K562 (cell line): ENCODE data around the gene RNF152. TPM values are rescaled to one million over a fixed set of nuclear protein-coding genes. Genes with fewer than 3 reads are reported as not detected.

Source experiments
- ATAC-seq: fragments of 200-7000 bp; cut with Tn5 transposase; 3 replicates; pipeline ENCODE4 v1.9.1; 2020; ENCODE audit warnings: moderate library complexity
- BruUV-seq: library from RNA; stranded (reverse); fragments of 400-500 nt; replicated peaks from 2 replicates; lab custom pipeline; 2021; lab: Mats Ljungman, UMichigan
- CTCF ChIA-PET: fragments of 300-600 bp; formaldehyde crosslinking; extraction: SDS; loops from one replicate; lab custom pipeline; 2021; ENCODE audit warnings: low intra/inter-chr PET ratio; lab: Yijun Ruan, JAX
- POLR2A ChIA-PET: fragments of 300-600, 350-650 bp; sonication (Branson Sonifier 250); formaldehyde crosslinking; extraction: SDS; loops from one replicate; lab custom pipeline; 2021; ENCODE audit warnings: antibody characterized with exemption, inconsistent platforms; lab: Yijun Ruan, JAX
- DNase-seq, 4 experiments: peaks; one replicate each; pipeline versions ENCODE4 v3.0.0 to v3.0.0-alpha.2; 2011 to 2018; ENCODE audit warnings: low spot score in 3 of 4, mixed read lengths in 3 of 4; ENCODE audit errors: extremely low read depth in 1 of 4
- FAIRE-seq: peaks from 2 replicates; lab custom pipeline; 2011; peaks lifted over from hg19 to GRCh38; lab: Jason Lieb, UNC
- H2AFZ ChIP-seq: 2 replicates; pipeline ENCODE4 v1.6.0; 2011; ENCODE audit warnings: low read depth, low read length, control low read depth, inconsistent platforms
- H3K27ac ChIP-seq: fragments of 200-600 bp; 3 replicates; pipeline ENCODE4 v1.8.0; 2011; ENCODE audit warnings: low read depth, mild to moderate bottlenecking, control low read depth, inconsistent platforms, low read length, moderate library complexity, mixed read lengths; ENCODE audit errors: extremely low read depth
- H3K27me3 ChIP-seq, 2 experiments: fragments of 300-600 bp in 1 of 2; 2 replicates in 1 of 2; 3 replicates in 1 of 2; pipeline versions ENCODE4 v1.6.0 to v1.8.0; 2011; ENCODE audit warnings: inconsistent platforms in 2 of 2, low read length in 2 of 2, mild to moderate bottlenecking in 1 of 2, mixed read lengths in 1 of 2, moderate library complexity in 1 of 2; ENCODE audit not compliant: control insufficient read depth in 2 of 2, insufficient read depth in 2 of 2
- H3K36me3 ChIP-seq: fragments of 300-600 bp; 3 replicates; pipeline ENCODE4 v1.8.0; 2011; ENCODE audit warnings: mild to moderate bottlenecking, low read length, inconsistent platforms; ENCODE audit not compliant: control insufficient read depth, insufficient read depth
- H3K4me1 ChIP-seq, 2 experiments: fragments of 200-600 bp in 1 of 2; replicated peaks in 1 of 2; 2 replicates in 1 of 2; 3 replicates in 1 of 2; pipeline versions ENCODE4 v1.5.1 to v1.8.0; 2011; ENCODE audit warnings: inconsistent platforms in 2 of 2, low read length in 2 of 2, mild to moderate bottlenecking in 1 of 2, mixed read lengths in 1 of 2, moderate library complexity in 1 of 2; ENCODE audit not compliant: control insufficient read depth in 2 of 2, insufficient read depth in 2 of 2
- H3K4me2 ChIP-seq: 2 replicates; pipeline ENCODE4 v1.6.1; 2011; ENCODE audit warnings: low read length, control low read depth, inconsistent platforms, mixed read lengths; ENCODE audit not compliant: insufficient read depth
- H3K4me3 ChIP-seq: fragments of 200-600 bp; sonication (generic), shearing (Covaris generic); 2 replicates; pipeline ENCODE4 v1.5.1; 2016; ENCODE audit warnings: control low read depth, inconsistent platforms
- H3K79me2 ChIP-seq: fragments of 200-600 bp; 3 replicates; pipeline ENCODE4 v1.8.0; 2011; ENCODE audit warnings: low read length, inconsistent platforms; ENCODE audit not compliant: control insufficient read depth, insufficient read depth
- H3K9ac ChIP-seq, 2 experiments: 2 replicates each; pipeline versions ENCODE4 v1.6.0 to v1.6.1; 2011; ENCODE audit warnings: low read depth in 2 of 2, low read length in 2 of 2, control low read depth in 1 of 2, inconsistent platforms in 1 of 2, mild to moderate bottlenecking in 1 of 2, mixed read lengths in 1 of 2; ENCODE audit not compliant: insufficient read depth in 1 of 2
- H3K9me1 ChIP-seq: one replicate; pipeline ENCODE4 v1.6.0; 2011; ENCODE audit warnings: inconsistent platforms, mild to moderate bottlenecking, low read length, moderate library complexity; ENCODE audit not compliant: control insufficient read depth, insufficient read depth
- H3K9me3 ChIP-seq: replicated peaks from 2 replicates; pipeline ENCODE4 v1.5.1; 2011; ENCODE audit warnings: low read depth, low read length, inconsistent platforms; ENCODE audit not compliant: control insufficient read depth, insufficient read depth
- H4K20me1 ChIP-seq: replicated peaks from 2 replicates; pipeline ENCODE4 v1.6.1; 2011; ENCODE audit warnings: low read length, inconsistent platforms, mixed read lengths; ENCODE audit not compliant: control insufficient read depth, insufficient read depth
- IRF2 ChIP-seq: sonication (generic); formaldehyde crosslinking; IDR thresholded peaks from 2 replicates; pipeline ENCODE4 v1.8.1; 2022; ENCODE audit warnings: mild to moderate bottlenecking, missing genetic modification reagents
- MAFF ChIP-seq: IDR thresholded peaks from 2 replicates; pipeline ENCODE4 v1.6.1; 2012; ENCODE audit warnings: low read length, improper control_type of control experiment
- MAFK ChIP-seq: IDR thresholded peaks from 2 replicates; pipeline ENCODE4 v1.6.1; 2011; ENCODE audit warnings: low read length, improper control_type of control experiment
- PYGO2 ChIP-seq: fragments of 450-650 bp; IDR thresholded peaks from 2 replicates; pipeline ENCODE4 v1.6.1; 2016; ENCODE audit warnings: mild to moderate bottlenecking, missing genetic modification characterization, moderate library complexity, missing compliant biosample characterization
- ZFP36 ChIP-seq: fragments of 150-350 bp; IDR thresholded peaks from 2 replicates; pipeline ENCODE4 v1.6.1; 2018; ENCODE audit warnings: low read length, low read depth; ENCODE audit not compliant: partially characterized antibody
- ZNF316 ChIP-seq: fragments of 450-650 bp; IDR thresholded peaks from 2 replicates; pipeline ENCODE4 v1.6.1; 2016
- WGBS: fragments of 100-300 bp; shearing (Covaris generic); methylation state at CpG from one replicate; pipeline ENCODE4 v1.1.6; 2016; ENCODE audit warnings: low coverage, mixed read lengths; ENCODE audit not compliant: insufficient coverage; ENCODE audit errors: missing lambda C conversion rate; 5-methylcytosine and 5-hydroxymethylcytosine counted together
- in situ Hi-C: fragments of 300-500 bp; cut with MboI; formaldehyde crosslinking; loops from 4 replicates; pipeline ENCODE4 v1.15.0; 2018; ENCODE audit warnings: inconsistent platforms, mixed read lengths
- intact Hi-C: fragments of 100-400 bp; cut with micrococcal nuclease; formaldehyde crosslinking; loops from 2 replicates; pipeline ENCODE4 v1.14.2; 2022
- polyA plus RNA-seq, 8 experiments: library from polyadenylated mRNA; depleted of rRNA in 4 of 8; stranded (reverse) in 5 of 8; unstranded in 3 of 8; fragments of >200 nt; fragmentation: Nextera tagmentation in 2 of 8; fragmentation: Illumina TruSeq in 1 of 8; extraction: Ambion mirVana in 2 of 8; extraction: Trizol in 1 of 8; gene quantifications; 2 replicates each; pipeline versions ENCODE4 v1.2.1 to v1.2.3, GENCODE V29; 2011 to 2014; ENCODE audit warnings: inconsistent platforms in 1 of 8, missing spikeins in 1 of 8
- total RNA-seq, 7 experiments: library from RNA; depleted of rRNA in 6 of 7; stranded (reverse); fragments of >200 nt in 6 of 7; fragmentation: Illumina TruSeq in 2 of 7; extraction: Trizol in 2 of 7; gene quantifications; 2 replicates each; pipeline versions ENCODE4 v1.2.1 to v1.2.3, GENCODE V29; 2011 to 2021; ENCODE audit warnings: low replicate concordance in 1 of 7

RNF152 gene
- total and polyA plus RNA-seq, 9 of the 15 experiments (the other 6 are each of a cell fraction or from before 2014, with no cell fraction given), result 0.04 to 0.05 TPM; not detected in 7

DNA sequence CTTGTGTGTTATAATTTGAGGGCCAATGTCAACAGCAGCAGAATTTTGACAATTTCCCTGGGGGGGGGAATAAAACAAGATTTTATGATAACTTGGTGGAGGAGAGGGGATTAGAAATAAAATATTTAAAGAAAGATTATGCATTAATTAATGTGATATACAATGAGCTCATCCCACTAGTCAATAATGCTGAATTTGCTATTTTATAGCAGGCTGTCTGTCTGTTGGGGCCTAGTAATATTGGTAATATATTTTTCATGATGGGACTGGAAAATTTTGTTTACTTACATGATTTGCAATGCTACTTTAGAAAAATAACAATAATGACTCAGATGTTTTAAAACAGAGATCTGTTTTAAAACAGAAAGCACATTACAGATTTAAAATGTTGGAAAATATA is 118.0 kb downstream of the RNF152 start:
- Histone ChIP-seq H3K9ac (no peak overlapping the region), H3K4me3 (no peak overlapping the region), H3K36me3 (no peaks in the 10 kb centered on the region), H3K79me2 (no peaks in the 10 kb centered on the region), H3K27ac (no peak overlapping the region), H3K4me1 (no peaks in the 10 kb centered on the region), H2AFZ (no peak overlapping the region), H3K27me3 (no peaks in the 10 kb centered on the region), H3K9me1 (no peaks in the 10 kb centered on the region), H3K9me3 (no peaks in the 10 kb centered on the region), H4K20me1 (no peaks in the 10 kb centered on the region), H3K4me2 (no peak overlapping the region)
- intact Hi-C loops, result no loop called here
- no TSS peak for BruUV-seq
- no peak for TF ChIP-seq PYGO2
- TF ChIP-seq ZFP36, result no peak
- peak; percentile 29 for TF ChIP-seq ZNF316
- 0 out of 2 replicates have a peak, but pooled peaks have one; percentile 15 for TF ChIP-seq MAFF
- TF ChIP-seq MAFK, result peak; percentile 8; the same call in 1 of the 2 replicates
- ATAC-seq (no peak), DNase-seq (no peak), FAIRE-seq (no peak)
- ChIA-PET CTCF (no interaction called here), POLR2A (no interaction called here)
- in situ Hi-C loops, result no loop called here

GRCh38 chr18:61772293-61772848 is 120.4 kb downstream of the RNF152 start:
- FAIRE-seq, result no peak
- intact Hi-C loops (no loop called here), in situ Hi-C loops (no loop called here)
- H3K4me1 ChIP-seq, result no peaks in the 10 kb centered on the region
- ATAC-seq, result no peak
- no peaks in the 10 kb centered on the region for H3K9me1 ChIP-seq
- ChIA-PET POLR2A (no interaction called here), CTCF (interaction anchor here (0.6 kb wide), 1 partner anchor 370 kb away, joined by 3 read pairs; no protein-coding TSS in a partner anchor)
- no peak overlapping the region for H3K9ac ChIP-seq
- no peak overlapping the region for H3K4me2 ChIP-seq
- no peak for DNase-seq
- H2AFZ ChIP-seq, result no peak overlapping the region
- no peaks in the 10 kb centered on the region for H3K79me2 ChIP-seq
- no peak overlapping the region for H3K4me3 ChIP-seq
- 0% methylated on average over 2 of the region's 2 CpGs for WGBS
- H3K36me3 ChIP-seq, result no peaks in the 10 kb centered on the region
- H3K27me3 ChIP-seq, result no peaks in the 10 kb centered on the region
- H4K20me1 ChIP-seq, result no peaks in the 10 kb centered on the region
- no peak overlapping the region for H3K27ac ChIP-seq
- no TSS peak for BruUV-seq
- no peaks in the 10 kb centered on the region for H3K9me3 ChIP-seq
- TF ChIP-seq IRF2 (CRISPR knock-in tag), result no peak
